H1 (cell line): Measurements from ENCODE around the gene MTPN. TPM values are rescaled to one million over a fixed set of nuclear protein-coding genes. Genes with fewer than 3 reads are reported as not detected.

Experiments
- CTCF ChIA-PET: fragments of 300-600 bp; sonication (Branson Sonifier 250); formaldehyde crosslinking; loops from one replicate; lab custom pipeline; 2021; ENCODE audit not compliant: partially characterized antibody; lab: Charles Lee
- POLR2A ChIA-PET: fragments of 300-600 bp; sonication (Branson Sonifier 250); formaldehyde crosslinking; loops from one replicate; lab custom pipeline; 2021; ENCODE audit warnings: inconsistent platforms; ENCODE audit not compliant: partially characterized antibody; lab: Charles Lee
- DNase-seq, 2 experiments: peaks; one replicate each; pipeline versions ENCODE4 v3.0.0 to v3.0.0-alpha.2; 2010 to 2022; ENCODE audit warnings: low spot score in 2 of 2, low read depth in 1 of 2, mixed read lengths in 1 of 2
- FAIRE-seq: peaks from 2 replicates; lab custom pipeline; 2011; peaks lifted over from hg19 to GRCh38; lab: Jason Lieb, UNC
- H2AFZ ChIP-seq: 2 replicates; pipeline ENCODE4 v1.8.1; 2012; ENCODE audit warnings: low read length, inconsistent platforms
- H2AK5ac ChIP-seq: 2 replicates; pipeline ENCODE4 v1.6.1; 2013; ENCODE audit warnings: low read depth, low read length
- H2BK120ac ChIP-seq: replicated peaks from 2 replicates; pipeline ENCODE3; 2013; ENCODE audit warnings: low read depth, low read length, inconsistent platforms
- H2BK12ac ChIP-seq: 2 replicates; pipeline ENCODE4 v1.6.1; 2013; ENCODE audit warnings: low read depth, low read length
- H2BK15ac ChIP-seq: 2 replicates; pipeline ENCODE4 v1.6.1; 2013; ENCODE audit warnings: low read length
- H2BK20ac ChIP-seq: 2 replicates; pipeline ENCODE4 v1.6.1; 2013; ENCODE audit warnings: low read length
- H2BK5ac ChIP-seq: 2 replicates; pipeline ENCODE4 v1.6.1; 2013; ENCODE audit warnings: low read depth, low read length
- H3K14ac ChIP-seq: 2 replicates; pipeline ENCODE4 v1.6.1; 2013; ENCODE audit warnings: inconsistent platforms; ENCODE audit not compliant: insufficient read length
- H3K18ac ChIP-seq: 2 replicates; pipeline ENCODE4 v1.6.1; 2013; ENCODE audit warnings: low read length; ENCODE audit errors: extremely low read depth
- H3K23ac ChIP-seq: 2 replicates; pipeline ENCODE4 v1.6.1; 2013; ENCODE audit warnings: inconsistent platforms; ENCODE audit not compliant: insufficient read length
- H3K23me2 ChIP-seq: 2 replicates; pipeline ENCODE4 v1.6.1; 2013; ENCODE audit warnings: low read depth, low read length
- H3K27ac ChIP-seq: 2 replicates; pipeline ENCODE4 v1.6.1; 2011; ENCODE audit warnings: low read depth, low read length, inconsistent platforms
- H3K27me3 ChIP-seq, 4 experiments: replicated peaks in 1 of 4; 1 replicate in 1 of 4; 2 replicates in 3 of 4; pipeline versions ENCODE4 v1.6.1 to v1.8.1; 2011 to 2013; ENCODE audit warnings: low read length in 3 of 4, mild to moderate bottlenecking in 3 of 4, inconsistent platforms in 2 of 4, mixed read lengths in 2 of 4, moderate library complexity in 1 of 4; ENCODE audit not compliant: control insufficient read depth in 3 of 4, insufficient read depth in 3 of 4; ENCODE audit errors: extremely low read depth in 1 of 4
- H3K36me3 ChIP-seq, 4 experiments: 2 replicates each; pipeline versions ENCODE4 v1.6.1 to v1.8.1; 2011 to 2013; ENCODE audit warnings: mild to moderate bottlenecking in 4 of 4, low read length in 3 of 4, moderate library complexity in 2 of 4, control low read depth in 1 of 4, inconsistent platforms in 1 of 4; ENCODE audit not compliant: insufficient read depth in 4 of 4, control insufficient read depth in 2 of 4
- H3K4ac ChIP-seq: replicated peaks from 2 replicates; pipeline ENCODE3; 2013; ENCODE audit warnings: low read length, low read depth, mixed read lengths, inconsistent platforms; ENCODE audit not compliant: insufficient read length
- H3K4me1 ChIP-seq, 4 experiments: replicated peaks in 1 of 4; 1 replicate in 1 of 4; 2 replicates in 3 of 4; pipeline versions ENCODE4 v1.6.1 to v1.8.1; 2011 to 2013; ENCODE audit warnings: low read length in 3 of 4, inconsistent platforms in 2 of 4, mixed read lengths in 1 of 4; ENCODE audit not compliant: insufficient read depth in 4 of 4, control insufficient read depth in 3 of 4
- H3K4me2 ChIP-seq, 2 experiments: 2 replicates each; pipeline versions ENCODE4 v1.6.1 to v1.8.1; 2011 to 2013; ENCODE audit warnings: low read depth in 2 of 2, low read length in 2 of 2, control low read depth in 1 of 2, inconsistent platforms in 1 of 2, mild to moderate bottlenecking in 1 of 2; ENCODE audit not compliant: insufficient read depth in 1 of 2
- H3K4me3 ChIP-seq, 4 experiments: fragments of 200-600, 300-600 bp in 1 of 4; sonication (generic), shearing (Covaris generic), sonication (Bioruptor Twin) in 1 of 4; 2 replicates each; pipeline versions ENCODE4 v1.5.1 to v1.8.1; 2011 to 2016; ENCODE audit warnings: low read length in 4 of 4, low read depth in 3 of 4, control low read depth in 2 of 4, inconsistent platforms in 2 of 4, mild to moderate bottlenecking in 2 of 4, mixed read lengths in 1 of 4, moderate library complexity in 1 of 4; ENCODE audit not compliant: insufficient read depth in 2 of 4; ENCODE audit errors: extremely low read depth in 1 of 4
- H3K56ac ChIP-seq: replicated peaks from 2 replicates; pipeline ENCODE3; 2013; ENCODE audit warnings: low read depth, mild to moderate bottlenecking, mixed read lengths, low read length, inconsistent platforms; ENCODE audit not compliant: insufficient read length
- H3K79me1 ChIP-seq: 2 replicates; pipeline ENCODE4 v1.6.1; 2013; ENCODE audit warnings: low read depth, low read length, control low read depth
- H3K79me2 ChIP-seq, 2 experiments: 2 replicates each; pipeline versions ENCODE4 v1.6.1 to v1.8.1; 2012 to 2013; ENCODE audit warnings: low read length in 2 of 2, mild to moderate bottlenecking in 2 of 2, inconsistent platforms in 1 of 2; ENCODE audit not compliant: insufficient read depth in 2 of 2, control insufficient read depth in 1 of 2
- H3K9ac ChIP-seq, 4 experiments: replicated peaks in 1 of 4; 1 replicate in 1 of 4; 2 replicates in 3 of 4; pipeline versions ENCODE4 v1.6.1 to v1.8.1; 2011 to 2013; ENCODE audit warnings: low read depth in 3 of 4, low read length in 3 of 4, control low read depth in 2 of 4, mild to moderate bottlenecking in 2 of 4, moderate library complexity in 2 of 4, inconsistent platforms in 1 of 4; ENCODE audit errors: extremely low read depth in 1 of 4
- H3K9me3 ChIP-seq, 2 experiments: 2 replicates each; pipeline versions ENCODE4 v1.6.1 to v1.8.1; 2012 to 2013; ENCODE audit warnings: mild to moderate bottlenecking in 2 of 2, moderate library complexity in 2 of 2, control low read depth in 1 of 2, inconsistent platforms in 1 of 2, low read depth in 1 of 2, low read length in 1 of 2, mixed read lengths in 1 of 2; ENCODE audit not compliant: insufficient read depth in 2 of 2
- H4K20me1 ChIP-seq, 2 experiments: replicated peaks in 1 of 2; 2 replicates each; pipeline versions ENCODE3 to v1.8.1; 2011 to 2013; ENCODE audit warnings: inconsistent platforms in 2 of 2, low read length in 2 of 2, mild to moderate bottlenecking in 1 of 2; ENCODE audit not compliant: insufficient read depth in 2 of 2, control insufficient read depth in 1 of 2
- H4K5ac ChIP-seq: 2 replicates; pipeline ENCODE4 v1.6.1; 2013; ENCODE audit warnings: low read length, low read depth, mixed read lengths, inconsistent platforms; ENCODE audit not compliant: insufficient read length
- H4K8ac ChIP-seq: 2 replicates; pipeline ENCODE4 v1.8.0; 2013; ENCODE audit warnings: mild to moderate bottlenecking, moderate library complexity, low read length, inconsistent platforms; ENCODE audit not compliant: insufficient read depth; ENCODE audit errors: extremely low read depth
- H4K91ac ChIP-seq: replicated peaks from 2 replicates; pipeline ENCODE3; 2013; ENCODE audit warnings: low read length, mixed read lengths, inconsistent platforms; ENCODE audit not compliant: insufficient read length
- JUND ChIP-seq: IDR thresholded peaks from 2 replicates; pipeline ENCODE4 v1.6.1; 2011; ENCODE audit warnings: mild to moderate bottlenecking, improper control_type of control experiment, low read length
- POU5F1 ChIP-seq: IDR thresholded peaks from 2 replicates; pipeline ENCODE4 v1.6.1; 2011; ENCODE audit warnings: low read depth, mild to moderate bottlenecking, low read length, moderate library complexity
- SAP30 ChIP-seq: fragments of 300-600 bp; sonication (generic); IDR thresholded peaks from 2 replicates; pipeline ENCODE4 v1.7.1; 2012; ENCODE audit warnings: low read length, moderate library complexity, mild to moderate bottlenecking, inconsistent platforms; ENCODE audit not compliant: insufficient read depth, insufficient replicate concordance
- WGBS, 2 experiments: shearing (Covaris generic) in 1 of 2; methylation state at CpG; one replicate each; pipeline versions ENCODE4 v1.1.6 to v1.1.7; 2013 to 2015; ENCODE audit warnings: low lambda C conversion rate in 2 of 2, mixed read lengths in 2 of 2, inconsistent platforms in 1 of 2, low coverage in 1 of 2, missing lambda C conversion rate in 1 of 2; ENCODE audit not compliant: insufficient replicate concordance in 2 of 2, insufficient coverage in 1 of 2, insufficient read length in 1 of 2; ENCODE audit errors: extremely low coverage in 1 of 2, missing lambda C conversion rate in 1 of 2; 5-methylcytosine and 5-hydroxymethylcytosine counted together
- polyA plus RNA-seq, 7 experiments: library from polyadenylated mRNA; depleted of rRNA in 3 of 7; stranded (reverse) in 5 of 7; unstranded in 2 of 7; fragments of >200 nt in 5 of 7; fragments of 200-250 nt in 2 of 7; gene quantifications; 1 replicate in 5 of 7; 2 replicates in 1 of 7; 4 replicates in 1 of 7; pipeline versions ENCODE4 v1.2.1 to v1.2.3, GENCODE V29; 2011 to 2013; ENCODE audit warnings: missing spikeins in 2 of 7, mixed read lengths in 2 of 7
- total RNA-seq: library from RNA; stranded (reverse); fragmentation: NEBNext Ultra II Directional; extraction: Animal tissue kit (Norgen Biotek cat#: 25700); gene quantifications from 2 replicates; pipeline ENCODE4 v1.2.1, GENCODE V29; 2021

MTPN gene
- total and polyA plus RNA-seq, 2 of the 8 experiments (the other 6 are each of a cell fraction or from before 2014, with no cell fraction given), result 33.0 to 101 TPM

GRCh38 chr7:135934651-135935050, 42.5 kb downstream of the MTPN start:
- Histone ChIP-seq H3K18ac (no peak overlapping the region), H3K79me2 (peaks cover 0 to 47% of the 10 kb centered on the region in 2 experiments; a peak in 3 of 4 replicates), H3K79me1 (peaks cover 7% of the 10 kb centered on the region; the same call in 1 of the 2 replicates), H2BK20ac (no peak overlapping the region), H2BK12ac (no peak overlapping the region), H3K4me1 (peaks cover 3 to 14% (median 6%) of the 10 kb centered on the region in 4 experiments; a peak in 6 of 7 replicates), H3K36me3 (peaks cover 0 to 1% (median 0%) of the 10 kb centered on the region in 4 experiments; a peak in 2 of 8 replicates), H4K91ac (no peak overlapping the region)
- FAIRE-seq, result no peak
- TF ChIP-seq POU5F1 (no peak), JUND (no peak), SAP30 (no peak)
- TF ChIP-seq, all 59 proteins: peak for 0
- ChIA-PET POLR2A (no interaction called here), CTCF (no interaction called here)
- Histone ChIP-seq H2BK15ac (no peak overlapping the region), H3K4me3 (no peak overlapping the region), H3K23me2 (no peaks in the 10 kb centered on the region), H3K27me3 (no peaks in the 10 kb centered on the region), H3K56ac (no peak overlapping the region), H3K9me3 (no peaks in the 10 kb centered on the region), H3K14ac (no peak overlapping the region), H2AFZ (no peak overlapping the region), H4K5ac (no peak overlapping the region), H2BK5ac (no peak overlapping the region), H4K8ac (no peak overlapping the region), H3K27ac (no peak overlapping the region), H3K23ac (no peak overlapping the region), H2AK5ac (no peak overlapping the region), H3K4ac (no peak overlapping the region), H4K20me1 (peaks cover 8% of the 10 kb centered on the region in 2 experiments), H3K9ac (no peak overlapping the region), H3K4me2 (no peak overlapping the region), H2BK120ac (no peak overlapping the region)
- DNase-seq, result no peak
- 81% methylated on average over 2 of the region's 2 CpGs; no CpG with 5 or more reads in 1 of the 2 experiments for WGBS, 2 experiments
